Ishikawa (cell line): ENCODE measurements around the gene TGFBR3.

ENCODE experiments used
- CREB1 ChIP-seq: IDR thresholded peaks from 2 replicates; pipeline ENCODE4 v1.6.1; 2012; ENCODE audit warnings: low read depth
- EP300 ChIP-seq: IDR thresholded peaks from 2 replicates; pipeline ENCODE4 v1.6.1; 2012; ENCODE audit warnings: borderline replicate concordance
- MAX ChIP-seq: IDR thresholded peaks from 2 replicates; pipeline ENCODE4 v1.6.1; 2012
- REST ChIP-seq: IDR thresholded peaks from 2 replicates; pipeline ENCODE4 v1.6.1; 2012; ENCODE audit warnings: low read depth, mild to moderate bottlenecking
- TAF1 ChIP-seq: IDR thresholded peaks from 2 replicates; pipeline ENCODE4 v1.6.1; 2012; ENCODE audit warnings: low read depth, mild to moderate bottlenecking
- USF1 ChIP-seq: IDR thresholded peaks from 2 replicates; pipeline ENCODE4 v1.6.1; 2012
- YY1 ChIP-seq: IDR thresholded peaks from 2 replicates; pipeline ENCODE4 v1.6.1; 2012; ENCODE audit warnings: low read depth

- TF ChIP-seq MAX (no peak), CREB1 (no peak), USF1 (no peak), EP300 (no peak), REST (no peak; the same call in 1 of the 2 replicates), TAF1 (no peak), YY1 (no peak)
These were observed 58.3 kb downstream of the TGFBR3 start for GRCh38 chr1:91827459-91828321.
